Aorta (tissue), 5 donors: ENCODE data around the gene SNX27. TPM values are rescaled to one million over a fixed set of nuclear protein-coding genes. Genes with fewer than 3 reads are reported as not detected.
"Not testable (repeated sequence)": the region's sequence is repeated elsewhere in the genome, so short reads cannot be mapped to it uniquely, and the experiment has no call there.

Experiments
- ATAC-seq: fragments of 200-7000 bp; cut with Tn5 transposase; one replicate; pipeline ENCODE4 v1.9.1; 2022; ENCODE audit warnings: moderate library complexity; ENCODE audit not compliant: low FRiP score
- DNase-seq, 2 donors: peaks; one replicate each; pipeline ENCODE4 v3.0.0-alpha.2; 2020
- H3K27ac ChIP-seq, 2 donors: one replicate each; pipeline ENCODE4 v1.5.1; 2013; ENCODE audit warnings: low read length in 2 of 2, mild to moderate bottlenecking in 2 of 2, moderate library complexity in 2 of 2, control low read depth in 1 of 2, inconsistent platforms in 1 of 2, low read depth in 1 of 2
- H3K27me3 ChIP-seq, 2 donors: one replicate each; pipeline ENCODE4 v1.6.1; 2013; ENCODE audit warnings: control low read depth in 1 of 2, low read length in 1 of 2, mild to moderate bottlenecking in 1 of 2, moderate library complexity in 1 of 2; ENCODE audit not compliant: insufficient read depth in 2 of 2, control insufficient read depth in 1 of 2
- H3K36me3 ChIP-seq, 2 donors: one replicate each; pipeline ENCODE4 v1.6.1; 2013; ENCODE audit warnings: control low read depth in 1 of 2, low read length in 1 of 2, mild to moderate bottlenecking in 1 of 2; ENCODE audit not compliant: insufficient read depth in 2 of 2, control insufficient read depth in 1 of 2
- H3K4me1 ChIP-seq, 2 donors: one replicate each; pipeline ENCODE4 v1.6.1; 2013; ENCODE audit warnings: low read length in 2 of 2, control low read depth in 1 of 2, mild to moderate bottlenecking in 1 of 2, moderate library complexity in 1 of 2; ENCODE audit not compliant: insufficient read depth in 2 of 2, control insufficient read depth in 1 of 2
- H3K4me3 ChIP-seq, 2 donors: one replicate each; pipeline ENCODE4 v1.5.1; 2013; ENCODE audit warnings: low read length in 2 of 2, control low read depth in 1 of 2, mild to moderate bottlenecking in 1 of 2
- H3K9me3 ChIP-seq: one replicate; pipeline ENCODE4 v1.6.1; 2013; ENCODE audit warnings: mild to moderate bottlenecking, low read length; ENCODE audit not compliant: control insufficient read depth
- WGBS, 2 donors: extraction: QIAGEN DNeasy Blood & Tissue Kit; methylation state at CpG; one replicate each; pipeline ENCODE4 v1.1.7; 2013; 5-methylcytosine and 5-hydroxymethylcytosine counted together
- intact Hi-C, 2 donors: fragments of 100-400 bp; cut with DNase I; formaldehyde crosslinking; loops; one replicate each; pipeline versions ENCODE4 v1.14.2 to v1.15.0; 2022
- polyA plus RNA-seq, 2 donors: library from polyadenylated mRNA; stranded (reverse); fragments of 200-250 nt; gene quantifications; one replicate each; pipeline ENCODE4 v1.2.3, GENCODE V29; 2013
- total RNA-seq, 2 donors: library from RNA; stranded (reverse); fragmentation: NEBNext Ultra II Directional; extraction: Animal tissue kit (Norgen Biotek cat#: 25700); gene quantifications; one replicate each; pipeline ENCODE4 v1.2.1, GENCODE V29; 2021
- donor health status: healthy with polysubstance abuse.
- donor health status: Bipolar disorder and iron deficiency.
- donor health status: DM: no; HTN: no; CAD: no.
- donor health status: DM: no; HTN: no; CAD: no.
- donor health status: DM: yes; HTN: yes; CAD: no.

The SNX27 gene
- total and polyA plus RNA-seq, 4 donors = 5.6 to 48.0 (median 20.5) TPM

GRCh38 chr1:151641229-151641628, 29.4 kb downstream of the SNX27 start:
- 93 to 97% methylated on average over 1 of the region's 1 CpG for WGBS, 2 donors
- no peak overlapping the region for H3K27ac ChIP-seq
- H3K27me3 ChIP-seq = no peaks in the 10 kb centered on the region
- H3K9me3 ChIP-seq = no peaks in the 10 kb centered on the region
- no peak for ATAC-seq
- DNase-seq = no peak
- H3K4me1 ChIP-seq = no peaks in the 10 kb centered on the region
- intact Hi-C loops = no loop called here
- H3K36me3 ChIP-seq = no peaks in the 10 kb centered on the region
- no peak overlapping the region for H3K4me3 ChIP-seq

GRCh38 chr1:151643085-151643484, 31.2 kb downstream of the SNX27 start:
- ATAC-seq, DNase-seq, H3K27ac ChIP-seq, H3K4me1 ChIP-seq, H3K27me3 ChIP-seq, H3K4me3 ChIP-seq, intact Hi-C loops, H3K9me3 ChIP-seq, H3K36me3 ChIP-seq: not testable (repeated sequence)
- 91 to 94% methylated on average over 11 of the region's 11 CpGs for WGBS, 2 donors

GRCh38 chr1:151644001-151644400, 32.2 kb downstream of the SNX27 start:
- DNase-seq (no peak), ATAC-seq (no peak)
- Histone ChIP-seq H3K27ac (no peak overlapping the region), H3K4me1 (no peaks in the 10 kb centered on the region), H3K27me3 (no peaks in the 10 kb centered on the region), H3K9me3 (no peaks in the 10 kb centered on the region), H3K4me3 (no peak overlapping the region), H3K36me3 (no peaks in the 10 kb centered on the region)
- WGBS, 2 donors = 64 to 79% methylated on average over 2 of the region's 2 CpGs
- intact Hi-C loops = no loop called here

- DNase-seq (no peak), ATAC-seq (no peak)
- intact Hi-C loops = no loop called here
- H3K27me3 ChIP-seq = no peaks in the 10 kb centered on the region
- H3K4me1 ChIP-seq = no peaks in the 10 kb centered on the region
- no peak overlapping the region for H3K27ac ChIP-seq
- no peak overlapping the region for H3K4me3 ChIP-seq
- 86 to 96% methylated on average over 1 of the region's 1 CpG for WGBS, 2 donors
- H3K36me3 ChIP-seq = peaks cover 0 to 2% of the 10 kb centered on the region in 2 donors
- no peaks in the 10 kb centered on the region for H3K9me3 ChIP-seq
Measured at GRCh38 chr1:151653397-151653796, 41.5 kb downstream of the SNX27 start.

GRCh38 chr1:151655371-151655770, 43.5 kb downstream of the SNX27 start:
- no peak overlapping the region for H3K27ac ChIP-seq
- H3K4me3 ChIP-seq = no peak overlapping the region
- no peaks in the 10 kb centered on the region for H3K4me1 ChIP-seq
- WGBS, 2 donors = 48 to 60% methylated on average over 3 of the region's 3 CpGs
- ATAC-seq (no peak), DNase-seq (no peak)
- intact Hi-C loops = no loop called here
- H3K9me3 ChIP-seq = no peaks in the 10 kb centered on the region
- H3K36me3 ChIP-seq = peaks cover 0 to 2% of the 10 kb centered on the region in 2 donors
- no peaks in the 10 kb centered on the region for H3K27me3 ChIP-seq

DNA sequence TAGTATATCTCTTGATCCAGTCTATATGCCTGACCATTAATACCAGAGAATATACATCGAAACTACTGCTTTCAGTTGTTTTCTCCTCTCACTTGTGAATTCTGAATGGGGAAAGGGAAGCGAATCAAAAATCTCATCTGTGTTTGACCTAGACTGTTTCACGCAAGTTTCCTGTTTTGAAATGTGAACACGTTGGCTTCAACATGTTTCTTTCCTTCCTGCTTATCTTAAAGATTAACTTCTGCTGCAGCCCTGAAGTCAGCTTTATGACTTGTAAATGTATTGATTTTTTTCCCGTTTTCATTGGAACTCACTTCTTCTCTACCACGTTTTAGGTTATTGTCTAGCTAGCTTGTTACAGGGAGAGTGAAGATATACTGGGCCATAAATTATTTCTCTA, 49.9 kb downstream of the SNX27 start:
- DNase-seq (no peak), ATAC-seq (no peak)
- intact Hi-C loops = no loop called here
- H3K9me3 ChIP-seq = no peaks in the 10 kb centered on the region
- peaks cover 0 to 4% of the 10 kb centered on the region in 2 donors for H3K36me3 ChIP-seq
- no peak overlapping the region for H3K4me3 ChIP-seq
- 76 to 79% methylated on average over 6 of the region's 6 CpGs for WGBS, 2 donors
- no peaks in the 10 kb centered on the region for H3K4me1 ChIP-seq
- no peaks in the 10 kb centered on the region for H3K27me3 ChIP-seq
- no peak overlapping the region for H3K27ac ChIP-seq

DNA sequence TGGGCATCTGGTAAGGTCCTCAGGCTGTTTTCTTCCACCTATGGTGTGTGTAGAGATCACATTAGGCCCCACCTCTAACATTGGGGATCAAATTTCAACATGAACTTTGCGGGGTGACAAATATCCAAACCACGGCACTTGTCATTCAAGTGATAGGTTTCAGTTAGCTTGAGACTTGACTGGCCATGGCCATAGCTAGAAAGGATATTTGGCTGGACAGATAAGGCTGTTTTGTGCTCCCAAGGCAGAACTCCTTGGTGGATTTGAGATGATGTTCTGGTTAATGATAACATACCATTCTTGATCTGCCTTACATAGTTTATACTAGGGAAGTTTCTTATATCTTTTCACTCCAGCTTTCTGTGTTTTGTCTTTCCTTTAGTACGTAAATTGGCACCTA, 56.2 kb downstream of the SNX27 start:
- no peaks in the 10 kb centered on the region for H3K27me3 ChIP-seq
- no peak overlapping the region for H3K27ac ChIP-seq
- H3K36me3 ChIP-seq = peaks cover 0 to 3% of the 10 kb centered on the region in 2 donors
- H3K9me3 ChIP-seq = no peaks in the 10 kb centered on the region
- DNase-seq = no peak
- intact Hi-C loops = no loop called here
- ATAC-seq = no peak
- H3K4me1 ChIP-seq = no peaks in the 10 kb centered on the region
- WGBS, 2 donors = 81 to 86% methylated on average over 3 of the region's 3 CpGs
- H3K4me3 ChIP-seq = no peak overlapping the region

DNA sequence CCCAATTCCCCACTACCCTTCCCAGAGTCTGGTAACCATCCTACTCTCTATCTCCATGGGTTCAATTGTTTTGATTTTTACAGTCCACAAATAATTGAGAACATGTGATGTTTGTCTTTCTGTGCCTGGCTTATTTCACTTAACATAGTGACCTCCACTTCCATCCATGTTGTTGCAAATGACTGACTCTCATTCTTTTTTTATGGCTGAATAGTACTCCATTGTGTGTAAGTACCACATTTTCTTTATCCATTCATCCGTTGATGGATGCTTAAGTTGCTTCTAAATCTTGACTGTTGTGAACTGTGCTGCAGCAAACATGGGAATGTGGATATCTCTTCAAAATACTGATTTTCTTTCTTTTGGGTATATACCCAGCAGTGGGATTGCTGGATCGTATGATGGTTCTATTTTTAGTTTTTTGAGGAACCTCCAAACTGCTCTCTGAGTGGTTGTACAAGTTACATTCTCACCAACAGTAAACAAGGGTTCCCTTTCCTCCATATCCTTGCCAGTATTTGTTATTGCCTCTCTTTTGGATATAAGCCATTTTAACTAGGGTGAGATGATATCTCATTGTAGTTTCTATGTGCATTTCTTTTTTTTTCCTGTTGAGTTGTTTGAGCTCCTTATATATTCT, 58.3 kb downstream of the SNX27 start:
- ATAC-seq, H3K36me3 ChIP-seq, DNase-seq, H3K27me3 ChIP-seq, H3K9me3 ChIP-seq, H3K4me1 ChIP-seq, H3K4me3 ChIP-seq, intact Hi-C loops, H3K27ac ChIP-seq: not testable (repeated sequence)
- 80 to 85% methylated on average over 2 of the region's 2 CpGs for WGBS, 2 donors

GRCh38 chr1:151673407-151673806, 61.6 kb downstream of the SNX27 start:
- Histone ChIP-seq H3K4me1 (no peaks in the 10 kb centered on the region), H3K36me3 (no peaks in the 10 kb centered on the region), H3K27me3 (no peaks in the 10 kb centered on the region), H3K9me3 (no peaks in the 10 kb centered on the region), H3K27ac (no peak overlapping the region), H3K4me3 (no peak overlapping the region)
- intact Hi-C loops = no loop called here
- DNase-seq (no peak), ATAC-seq (no peak)
- 78% methylated on average over 1 of the region's 1 CpG for WGBS, 2 donors
